HG03439 (cell line): Measurements from ENCODE around the gene ING3.
"Not testable (repeated sequence)": the region's sequence is repeated elsewhere in the genome, so short reads cannot be mapped to it uniquely, and the experiment has no call there.

ENCODE experiments used
- ATAC-seq: cut with Tn5 transposase; IDR thresholded peaks from one replicate; pipeline ENCODE4 v1.9.1; 2021; ENCODE audit warnings: mild to moderate bottlenecking, moderate library complexity; ENCODE audit not compliant: unreplicated experiment

ING3 gene

DNA sequence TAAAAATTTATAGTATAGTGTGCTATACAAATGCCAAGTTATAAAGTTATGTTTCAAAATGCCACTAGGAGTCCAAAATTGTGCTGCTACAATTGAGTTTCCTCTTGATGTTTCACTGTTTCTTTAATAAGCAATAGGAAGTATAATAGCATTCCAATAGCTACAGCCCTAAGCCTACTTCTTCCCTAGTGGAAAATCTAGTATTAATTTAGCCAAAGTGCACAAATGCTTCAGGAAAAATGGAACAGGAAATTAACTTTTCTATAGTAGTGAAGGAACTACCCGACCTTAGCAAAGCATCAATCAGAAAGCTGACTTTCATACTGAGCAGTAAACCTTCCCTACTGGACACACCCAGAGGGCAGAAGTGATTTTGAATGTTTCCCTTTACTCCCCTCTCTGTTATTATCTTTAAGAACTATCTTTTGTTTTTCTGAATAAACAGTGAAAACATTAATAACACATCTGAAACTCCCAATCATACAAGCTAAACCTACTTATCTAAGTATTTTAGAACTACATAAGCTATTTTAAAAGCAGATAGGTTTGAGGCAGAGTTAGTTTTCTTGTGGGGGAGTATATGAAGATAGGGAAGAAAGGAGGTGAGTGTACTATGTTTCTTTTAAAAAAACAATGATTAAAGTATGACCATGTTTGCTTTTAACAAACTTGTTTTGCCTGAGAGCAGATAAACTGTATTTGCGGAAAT lies 51.6 kb downstream of the ING3 start:
- no peak for ATAC-seq

DNA sequence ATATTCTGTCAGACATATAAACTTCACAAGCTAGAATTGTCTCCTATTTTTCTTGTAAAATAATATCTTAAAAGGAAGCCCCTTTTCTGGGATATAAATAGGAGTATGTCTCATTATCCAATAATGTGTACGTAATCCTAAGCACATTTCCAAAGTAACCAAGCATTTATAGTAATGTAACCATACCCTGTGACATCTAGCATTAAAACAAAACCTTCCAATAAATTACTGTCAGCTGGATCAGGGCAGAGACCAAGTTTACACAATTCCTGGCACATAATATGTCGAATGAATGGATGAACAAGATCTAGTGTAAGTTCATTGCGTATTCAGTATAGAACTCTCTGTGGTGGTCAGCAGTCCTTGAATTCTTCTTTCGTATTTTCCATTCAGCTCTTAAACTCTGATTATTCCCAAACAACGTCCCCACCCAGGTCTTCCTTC lies 52.2 kb downstream of the ING3 start:
- no peak for ATAC-seq

GRCh38 chr7:121003986-121004685 lies 53.6 kb downstream of the ING3 start:
- ATAC-seq: no peak

DNA sequence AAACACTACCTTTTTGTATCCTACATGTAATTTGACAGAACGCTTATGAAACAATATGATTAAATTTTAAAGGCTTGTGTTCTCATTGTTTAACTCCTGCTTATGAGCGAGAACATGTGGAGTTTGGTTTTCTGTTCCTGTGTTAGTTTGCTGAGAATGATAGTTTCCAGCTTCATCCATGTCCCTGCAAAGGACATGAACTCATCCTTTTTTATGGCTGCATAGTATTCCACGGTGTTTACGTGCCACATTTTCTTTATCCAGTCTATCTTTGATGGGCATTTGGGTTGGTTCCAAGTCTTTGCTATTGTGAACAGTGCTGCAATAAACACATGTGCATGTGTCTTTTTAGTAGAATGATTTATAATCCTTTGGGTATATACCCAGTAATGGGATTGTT lies 54.5 kb downstream of the ING3 start:
- ATAC-seq: not testable (repeated sequence)

DNA sequence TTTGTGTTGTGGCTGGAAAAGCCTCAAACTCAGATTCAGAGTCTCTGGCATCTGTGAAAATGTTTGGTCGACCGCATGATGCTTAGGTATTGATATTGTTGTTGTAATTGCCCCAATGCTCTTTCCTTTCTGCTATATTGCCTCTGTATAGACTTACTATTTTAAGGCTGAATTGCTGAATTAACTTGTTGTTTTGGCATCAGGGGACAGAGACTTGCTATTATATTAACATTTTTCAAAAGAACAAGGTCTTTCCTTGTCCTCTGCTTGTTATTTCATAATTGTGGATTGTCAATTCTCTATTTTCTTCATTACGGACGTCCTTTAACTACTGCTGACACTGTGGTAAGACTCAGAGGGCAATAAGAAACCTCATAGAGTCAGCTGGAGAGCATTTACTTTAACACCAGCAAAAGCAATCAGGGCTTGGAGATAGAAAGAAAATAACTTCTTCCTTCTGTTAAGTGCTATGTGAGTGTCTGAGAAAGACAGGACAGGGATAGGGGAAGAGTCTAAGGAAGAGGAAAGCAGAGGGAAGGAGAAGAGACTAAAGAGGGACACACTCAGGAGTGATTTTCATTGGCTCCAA lies 55.5 kb downstream of the ING3 start:
- no peak for ATAC-seq

GRCh38 chr7:121006711-121007315 lies 56.2 kb downstream of the ING3 start:
- ATAC-seq: no peak

- no peak for ATAC-seq
These were observed 58.2 kb downstream of the ING3 start for GRCh38 chr7:121008816-121009215.

DNA sequence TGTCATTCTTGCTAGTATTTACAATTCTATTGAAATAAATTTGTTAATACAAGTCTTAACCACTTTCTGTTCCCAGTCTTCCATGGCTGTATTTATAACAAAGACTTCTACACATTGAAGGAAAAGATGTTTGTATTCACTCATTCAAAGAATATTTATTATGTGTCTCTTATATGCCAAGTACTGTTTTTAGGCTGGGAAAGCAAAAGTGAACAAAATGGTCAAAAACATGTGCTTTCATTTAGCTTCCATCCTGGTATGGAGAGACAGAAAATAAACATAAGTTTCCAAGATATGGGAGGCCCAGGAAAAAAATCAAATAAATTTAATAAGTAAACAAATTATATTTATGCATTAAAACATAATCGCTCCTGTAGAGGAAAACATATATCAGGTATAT lies 60.8 kb downstream of the ING3 start:
- no peak for ATAC-seq

DNA sequence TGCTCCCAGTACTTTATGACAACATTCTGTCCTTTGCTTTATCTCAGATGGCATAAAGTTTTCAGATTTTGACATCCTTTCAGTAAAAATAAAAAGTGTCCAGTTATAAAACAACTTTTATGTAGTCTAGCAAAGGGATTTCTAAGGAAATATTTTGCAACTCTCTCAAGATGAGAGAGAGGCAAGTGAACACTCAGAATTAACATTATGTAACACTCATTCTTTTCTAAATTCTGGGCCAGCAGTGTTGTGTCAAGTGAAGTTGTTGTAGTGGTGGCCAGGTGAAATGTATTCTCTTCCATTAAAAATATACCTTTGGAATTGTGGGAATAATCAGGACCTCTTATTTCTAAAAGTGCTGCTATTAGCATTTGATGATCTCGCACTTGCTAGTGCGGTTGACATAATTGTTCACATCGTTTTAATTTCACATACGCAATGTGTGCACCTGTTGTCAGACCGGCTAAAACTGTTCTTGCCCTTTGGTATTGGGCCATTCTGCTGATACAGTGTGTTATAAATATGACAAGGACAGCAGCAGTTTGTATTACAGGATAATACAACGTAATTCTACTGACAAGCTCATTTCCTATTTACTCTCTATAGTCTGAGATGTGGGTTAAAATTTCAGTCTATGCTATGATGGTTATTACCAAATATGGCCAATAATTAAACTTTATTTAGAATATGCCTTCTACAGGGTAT lies 61.7 kb downstream of the ING3 start:
- ATAC-seq: no peak

DNA sequence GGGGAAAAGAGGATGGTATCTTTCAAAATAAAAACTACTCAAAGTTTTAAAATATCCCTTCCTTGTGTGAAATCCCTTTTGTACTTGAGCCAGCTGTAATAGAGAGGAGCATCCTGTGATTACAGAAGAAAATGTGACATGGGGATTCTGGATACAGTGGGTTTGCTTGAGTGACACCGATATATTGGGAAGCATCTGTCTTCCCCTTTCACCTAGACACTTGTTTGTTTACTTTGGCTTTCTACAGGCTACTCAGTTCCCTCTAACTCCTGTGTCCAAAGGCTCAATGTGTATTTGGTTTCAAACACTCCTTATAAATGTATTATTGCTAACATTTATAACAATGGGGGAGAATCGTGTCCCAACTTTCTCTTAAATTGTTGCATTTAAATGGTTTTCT lies 62.3 kb downstream of the ING3 start:
- no peak for ATAC-seq

DNA sequence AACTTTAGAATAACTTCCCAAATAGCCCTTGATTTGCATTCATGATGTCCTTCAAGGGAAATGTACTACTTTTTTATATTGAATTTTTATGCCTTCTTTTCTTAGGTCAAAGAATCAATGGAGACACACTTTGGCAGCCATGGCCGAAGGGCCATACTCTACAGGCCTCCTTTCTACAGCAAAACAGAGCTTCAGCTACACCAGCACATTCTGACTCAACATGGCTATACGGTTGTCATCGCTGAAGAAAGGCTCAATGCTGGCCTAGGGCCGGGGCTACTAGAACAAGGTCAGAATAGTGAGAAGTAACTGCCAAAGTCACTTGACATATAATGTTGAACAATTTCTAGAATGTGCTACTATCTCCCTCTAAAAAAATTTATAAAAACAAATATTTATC lies 65.0 kb downstream of the ING3 start:
- no peak for ATAC-seq

DNA sequence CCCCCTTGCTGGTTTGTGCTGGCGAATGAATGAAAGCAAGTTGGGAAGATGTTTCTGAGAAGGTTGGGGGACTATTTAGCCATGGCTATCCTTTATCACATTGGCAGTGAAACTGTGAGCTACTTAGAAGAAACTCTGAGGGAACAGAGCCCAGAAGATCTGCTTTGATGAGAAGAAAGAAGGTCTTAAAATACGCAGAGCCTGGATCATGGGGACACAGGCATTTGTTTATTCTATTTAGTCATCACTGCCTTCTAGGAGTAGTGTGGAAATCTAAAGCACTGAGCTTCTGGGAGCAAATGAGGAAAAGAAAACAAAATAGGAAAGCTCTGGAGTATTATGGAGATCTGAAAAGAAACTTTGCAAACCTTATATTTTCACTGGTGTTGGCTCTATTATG lies 66.4 kb downstream of the ING3 start:
- no peak for ATAC-seq

DNA sequence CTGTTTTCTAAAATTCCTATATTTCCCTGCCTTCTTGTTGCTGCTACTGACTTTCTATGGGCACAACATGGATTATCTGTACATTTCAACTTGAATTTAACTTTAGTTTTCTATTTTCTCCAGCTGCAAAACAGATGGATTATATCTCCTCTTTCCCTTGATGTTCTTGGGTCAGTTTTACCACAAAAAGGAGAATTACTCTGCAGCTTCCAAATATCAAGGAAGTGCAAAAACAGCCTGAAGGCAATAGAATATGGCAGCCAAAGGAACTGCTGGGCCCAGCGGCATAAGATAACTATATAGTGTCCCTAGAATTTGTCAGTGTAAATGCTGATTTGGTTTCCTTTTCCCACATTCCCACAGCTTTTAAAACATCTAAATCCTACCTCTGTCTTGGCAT lies 67.0 kb downstream of the ING3 start:
- ATAC-seq: no peak

GRCh38 chr7:121019018-121019417 lies 68.4 kb downstream of the ING3 start:
- ATAC-seq: no peak

GRCh38 chr7:121020249-121020988 lies 69.8 kb downstream of the ING3 start:
- no peak for ATAC-seq

GRCh38 chr7:121020989-121021969 lies 70.7 kb downstream of the ING3 start:
- ATAC-seq: no peak

DNA sequence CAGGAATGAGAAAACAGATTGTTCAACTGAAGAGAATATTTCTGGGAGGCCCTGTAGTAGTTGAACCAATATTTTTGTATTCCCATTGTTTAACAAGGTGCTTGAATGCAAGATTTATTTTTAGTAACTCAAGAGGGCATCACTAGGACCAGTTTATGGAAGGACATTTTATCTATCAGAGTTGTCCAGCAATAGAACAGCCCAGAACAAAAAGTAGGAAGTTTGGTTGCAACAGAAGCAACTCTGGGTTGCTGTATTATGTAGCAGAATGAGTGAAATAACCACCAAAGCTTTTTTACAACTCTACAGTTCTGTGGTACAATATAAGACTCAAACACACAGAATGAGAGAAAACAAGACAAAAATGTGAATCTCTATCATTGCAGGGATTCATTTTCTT lies 72.6 kb downstream of the ING3 start:
- ATAC-seq: no peak

GRCh38 chr7:121023683-121024511 lies 73.3 kb downstream of the ING3 start:
- ATAC-seq: no peak
